Activated T-cell treated with anti-CD3 and anti-CD28 coated beads for 48 hours (primary cell): ENCODE results near the gene MSI2.
"Not testable (repeated sequence)": the region's sequence is repeated elsewhere in the genome, so short reads cannot be mapped to it uniquely, and the experiment has no call there.

Source experiments
- DNase-seq: peaks from one replicate; pipeline ENCODE4 v3.0.0-alpha.2; 2020; ENCODE audit warnings: low read depth

MSI2 gene

GRCh38 chr17:57619061-57619937 lies 363.0 kb downstream of the MSI2 start:
- DNase-seq = no peak

GRCh38 chr17:57620576-57620975 lies 364.3 kb downstream of the MSI2 start:
- no peak for DNase-seq

GRCh38 chr17:57621791-57622190 lies 365.5 kb downstream of the MSI2 start:
- DNase-seq = not testable (repeated sequence)

- DNase-seq = no peak
These were observed 366.0 kb downstream of the MSI2 start for GRCh38 chr17:57622306-57622682.

- DNase-seq = no peak
These were observed 366.5 kb downstream of the MSI2 start for GRCh38 chr17:57622683-57623433.

GRCh38 chr17:57623620-57624019 lies 367.3 kb downstream of the MSI2 start:
- DNase-seq = no peak

GRCh38 chr17:57624386-57624785 lies 368.1 kb downstream of the MSI2 start:
- no peak for DNase-seq

GRCh38 chr17:57625511-57625910 lies 369.2 kb downstream of the MSI2 start:
- DNase-seq = no peak

GRCh38 chr17:57625957-57626356 lies 369.6 kb downstream of the MSI2 start:
- no peak for DNase-seq

GRCh38 chr17:57626520-57627210 lies 370.3 kb downstream of the MSI2 start:
- no peak for DNase-seq

GRCh38 chr17:57627591-57627990 lies 371.3 kb downstream of the MSI2 start:
- no peak for DNase-seq

- no peak for DNase-seq
These were observed 372.1 kb downstream of the MSI2 start for GRCh38 chr17:57628421-57628820.

GRCh38 chr17:57629470-57629869 lies 373.1 kb downstream of the MSI2 start:
- DNase-seq = no peak

- DNase-seq = no peak
These were observed 373.6 kb downstream of the MSI2 start for GRCh38 chr17:57629886-57630285.

- DNase-seq = no peak
These were observed 374.4 kb downstream of the MSI2 start for GRCh38 chr17:57630736-57631135.

GRCh38 chr17:57631871-57632270 lies 375.5 kb downstream of the MSI2 start:
- no peak for DNase-seq

GRCh38 chr17:57632294-57632693 lies 376.0 kb downstream of the MSI2 start:
- DNase-seq = no peak

GRCh38 chr17:57633236-57633635 lies 376.9 kb downstream of the MSI2 start:
- no peak for DNase-seq

GRCh38 chr17:57634713-57635465 lies 378.6 kb downstream of the MSI2 start:
- DNase-seq = no peak

- no peak for DNase-seq
These were observed 380.0 kb downstream of the MSI2 start for GRCh38 chr17:57636274-57636673.

- no peak for DNase-seq
These were observed 380.8 kb downstream of the MSI2 start for GRCh38 chr17:57636985-57637665.

- DNase-seq = no peak
These were observed 381.3 kb downstream of the MSI2 start for GRCh38 chr17:57637666-57638010.
